HCT116 (cell line): ENCODE data around the gene KIF21B. TPM values are rescaled to one million over a fixed set of nuclear protein-coding genes. Genes with fewer than 3 reads are reported as not detected.

ENCODE experiments used
- ATAC-seq: fragments of 200-7000 bp; cut with Tn5 transposase; 2 replicates; pipeline ENCODE4 v1.9.1; 2020; ENCODE audit warnings: mild to moderate bottlenecking, moderate library complexity
- BruUV-seq: library from RNA; stranded (reverse); fragments of 400-500 nt; replicated peaks from 2 replicates; lab custom pipeline; 2021; lab: Mats Ljungman, UMichigan
- CTCF ChIA-PET: fragments of 300-600 bp; sonication (Branson Sonifier 250); formaldehyde crosslinking; loops from one replicate; lab custom pipeline; 2021; ENCODE audit warnings: antibody characterized with exemption; lab: Charles Lee
- POLR2A ChIA-PET: fragments of 300-600, 350-600 bp; sonication (Branson Sonifier 250); formaldehyde crosslinking; loops from one replicate; lab custom pipeline; 2021; ENCODE audit warnings: antibody characterized with exemption; lab: Charles Lee
- RAD21 ChIA-PET, 2 experiments: fragments of 300-600 bp; sonication (Branson Sonifier 250); formaldehyde crosslinking; loops; one replicate each; lab custom pipeline; 2023; ENCODE audit warnings: low total read pairs in 2 of 2; ENCODE audit not compliant: uncharacterized antibody in 2 of 2, unreplicated experiment in 2 of 2, low non-redundant PET in 1 of 2; lab: Charles Lee
- DNase-seq: peaks from one replicate; pipeline ENCODE4 v3.0.0-alpha.2; 2010; ENCODE audit warnings: low read depth, low spot score
- H2AFZ ChIP-seq: fragments of 200-600 bp; shearing (Covaris generic), sonication (generic); 2 replicates; pipeline ENCODE4 v1.6.1; 2017; ENCODE audit warnings: low read depth, mixed run types, mixed read lengths, antibody characterized with exemption, low read length; ENCODE audit not compliant: poor library complexity, severe bottlenecking
- H3K27ac ChIP-seq: 2 replicates; pipeline ENCODE4 v1.5.1; 2012; ENCODE audit warnings: low read depth, low read length
- H3K27me3 ChIP-seq: fragments of 200-600 bp; sonication (generic); 2 replicates; pipeline ENCODE4 v1.6.1; 2016; ENCODE audit warnings: mixed run types, low read length, mixed read lengths; ENCODE audit not compliant: insufficient read depth
- H3K36me3 ChIP-seq, 2 experiments: fragments of 200-500 bp in 1 of 2; fragments of 200-600 bp in 1 of 2; sonication (Bioruptor generic) in 1 of 2; sonication (generic) in 1 of 2; 2 replicates each; pipeline versions ENCODE4 v1.5.1 to v1.6.1; 2014 to 2016; ENCODE audit warnings: low read length in 2 of 2, inconsistent platforms in 1 of 2, mixed read lengths in 1 of 2, mixed run types in 1 of 2; ENCODE audit not compliant: insufficient read depth in 2 of 2, control insufficient read depth in 1 of 2
- H3K4me1 ChIP-seq, 2 experiments: fragments of 200-600 bp in 1 of 2; sonication (generic) in 1 of 2; 2 replicates each; pipeline versions ENCODE4 v1.5.1 to v1.6.1; 2012 to 2017; ENCODE audit warnings: low read length in 2 of 2, inconsistent platforms in 1 of 2, mild to moderate bottlenecking in 1 of 2, mixed read lengths in 1 of 2, mixed run types in 1 of 2, moderate library complexity in 1 of 2; ENCODE audit not compliant: insufficient read depth in 2 of 2, control insufficient read depth in 1 of 2
- H3K4me2 ChIP-seq: fragments of 200-600 bp; sonication (generic); 2 replicates; pipeline ENCODE4 v1.6.1; 2017; ENCODE audit warnings: mixed run types, low read length, mixed read lengths
- H3K4me3 ChIP-seq, 2 experiments: fragments of 200-600 bp in 1 of 2; sonication (generic) in 1 of 2; replicated peaks in 1 of 2; 2 replicates each; pipeline ENCODE4 v1.5.1; 2011 to 2016; ENCODE audit warnings: low read length in 2 of 2, control low read depth in 1 of 2, low read depth in 1 of 2, mild to moderate bottlenecking in 1 of 2, mixed read lengths in 1 of 2, mixed run types in 1 of 2
- H3K79me2 ChIP-seq: fragments of 200-600 bp; sonication (generic); 2 replicates; pipeline ENCODE4 v1.6.1; 2017; ENCODE audit warnings: mild to moderate bottlenecking, mixed run types, low read length, moderate library complexity, mixed read lengths; ENCODE audit not compliant: insufficient read depth
- H3K9ac ChIP-seq: fragments of 200-600 bp; sonication (generic); 2 replicates; pipeline ENCODE4 v1.6.1; 2016; ENCODE audit warnings: low read length, mixed read lengths
- H3K9me2 ChIP-seq: fragments of 200-600 bp; sonication (generic), shearing (Covaris generic); 2 replicates; pipeline ENCODE4 v1.6.1; 2017; ENCODE audit warnings: mixed run types, mild to moderate bottlenecking, moderate library complexity; ENCODE audit not compliant: insufficient read depth
- H3K9me3 ChIP-seq, 2 experiments: fragments of 200-500 bp in 1 of 2; fragments of 200-600 bp in 1 of 2; sonication (Bioruptor generic) in 1 of 2; sonication (generic) in 1 of 2; 2 replicates each; pipeline ENCODE4 v1.6.1; 2014 to 2017; ENCODE audit warnings: low read length in 2 of 2, mixed read lengths in 2 of 2, inconsistent platforms in 1 of 2, low read depth in 1 of 2, mild to moderate bottlenecking in 1 of 2, mixed run types in 1 of 2, moderate library complexity in 1 of 2; ENCODE audit not compliant: control insufficient read depth in 1 of 2, insufficient read depth in 1 of 2
- H4K20me1 ChIP-seq: fragments of 200-600 bp; sonication (generic), shearing (Covaris generic); 2 replicates; pipeline ENCODE4 v1.6.1; 2017; ENCODE audit warnings: mixed run types, mild to moderate bottlenecking, moderate library complexity; ENCODE audit not compliant: insufficient read depth
- CTCF ChIP-seq, 3 experiments: fragments of 200-600 bp in 1 of 3; sonication (generic) in 1 of 3; IDR thresholded peaks in 2 of 3; conservative IDR thresholded peaks in 1 of 3; 2 replicates each; pipeline ENCODE4 v1.5.1; 2012 to 2017; ENCODE audit warnings: low read depth in 2 of 3, low read length in 2 of 3, antibody characterized with exemption in 1 of 3, borderline replicate concordance in 1 of 3, control low read depth in 1 of 3, mild to moderate bottlenecking in 1 of 3, mixed read lengths in 1 of 3, mixed run types in 1 of 3, moderate library complexity in 1 of 3; ENCODE audit not compliant: insufficient read depth in 1 of 3
- ELF1 ChIP-seq: IDR thresholded peaks from 2 replicates; pipeline ENCODE4 v1.6.1; 2012; ENCODE audit warnings: low read depth, borderline replicate concordance
- EZH2 ChIP-seq: fragments of 200-600 bp; sonication (generic); IDR thresholded peaks from 2 replicates; pipeline ENCODE4 v1.6.1; 2017; ENCODE audit warnings: antibody characterized with exemption, mixed run types
- FOSL1 ChIP-seq: IDR thresholded peaks from 2 replicates; pipeline ENCODE4 v1.6.1; 2012; ENCODE audit warnings: low read depth
- JUND ChIP-seq: IDR thresholded peaks from 2 replicates; pipeline ENCODE4 v1.6.1; 2012
- POLR2A ChIP-seq: IDR thresholded peaks from 2 replicates; pipeline ENCODE4 v1.7.0; 2011; ENCODE audit warnings: borderline replicate concordance; ENCODE audit not compliant: insufficient read depth, insufficient read length; ENCODE audit errors: extremely low read depth
- POLR2AphosphoS5 ChIP-seq: IDR thresholded peaks from 2 replicates; pipeline ENCODE4 v1.6.1; 2011; ENCODE audit warnings: mild to moderate bottlenecking, low read depth, low read length, moderate library complexity
- RAD21 ChIP-seq: IDR thresholded peaks from 2 replicates; pipeline ENCODE4 v1.6.1; 2012; ENCODE audit warnings: low read depth, mild to moderate bottlenecking
- REST ChIP-seq: IDR thresholded peaks from 2 replicates; pipeline ENCODE4 v1.6.1; 2012; ENCODE audit warnings: low read depth
- SRF ChIP-seq: IDR thresholded peaks from 2 replicates; pipeline ENCODE4 v1.6.1; 2012; ENCODE audit warnings: low read depth
- YY1 ChIP-seq: IDR thresholded peaks from 2 replicates; pipeline ENCODE4 v1.6.1; 2011; ENCODE audit warnings: low read length, low read depth, moderate library complexity, mild to moderate bottlenecking; ENCODE audit not compliant: insufficient replicate concordance; ENCODE audit errors: extremely low read depth
- ZNF274 ChIP-seq: fragments of 200-500 bp; sonication (Bioruptor generic); IDR thresholded peaks from 2 replicates; pipeline ENCODE4 v1.6.1; 2014; ENCODE audit warnings: mild to moderate bottlenecking, low read depth, low read length, inconsistent platforms
- intact Hi-C: fragments of 100-400 bp; cut with micrococcal nuclease; formaldehyde crosslinking; loops from 2 replicates; pipeline ENCODE4 v1.10.0; 2022
- total RNA-seq: library from RNA; stranded (reverse); gene quantifications from one replicate; pipeline ENCODE4 v1.2.1, GENCODE V29; 2021; ENCODE audit not compliant: unreplicated experiment

Gene KIF21B
- total RNA-seq, 1 experiment from 2014 or later = 6.1 TPM

- H4K20me1 ChIP-seq = no peaks in the 10 kb centered on the region
- H3K9me3 ChIP-seq = no peaks in the 10 kb centered on the region
- no peak overlapping the region for H3K27ac ChIP-seq
- no peak overlapping the region for H3K9ac ChIP-seq
- no peaks in the 10 kb centered on the region for H3K9me2 ChIP-seq
- ATAC-seq (no peak), DNase-seq (no peak)
- CTCF ChIA-PET = no interaction called here
- no peak overlapping the region for H3K4me3 ChIP-seq
- intact Hi-C loops = no loop called here
- POLR2A ChIA-PET = no interaction called here
- TF ChIP-seq RAD21 (no peak), YY1 (no peak), CTCF (IDR thresholded peaks at IDR 0.05 in 2 of 3, conservative IDR thresholded peaks at IDR 0.05 in 1 of 3; ENCODE audit: borderline replicate concordance in 1 of 3, insufficient read depth in 1 of 3, low read depth in 2 of 3, low read length in 2 of 3) (no peak), REST (no peak), POLR2A (no peak), ELF1 (no peak), JUND (no peak), SRF (no peak), POLR2AphosphoS5 (no peak), FOSL1 (no peak), EZH2 (no peak), ZNF274 (no peak)
- no peak overlapping the region for H2AFZ ChIP-seq
- no peaks in the 10 kb centered on the region for H3K79me2 ChIP-seq
- no peaks in the 10 kb centered on the region for H3K27me3 ChIP-seq
- BruUV-seq = no TSS peak
- H3K4me2 ChIP-seq = no peak overlapping the region
- H3K4me1 ChIP-seq = no peaks in the 10 kb centered on the region
- no peaks in the 10 kb centered on the region for H3K36me3 ChIP-seq
- RAD21 ChIA-PET = no interaction called here
Observed at GRCh38 chr1:200925831-200926230, 97.7 kb downstream of the KIF21B start.
